Measurements from ENCODE around the gene KCTD2. TPM values are rescaled to one million over a fixed set of nuclear protein-coding genes. Genes with fewer than 3 reads are reported as not detected.

The KCTD2 gene
- total and polyA plus RNA-seq, 9 of the 15 experiments (the other 6 are each of a cell fraction or from before 2014, with no cell fraction given): 1.7 to 32.9 (median 15.8) TPM

GRCh38 chr17:75096082-75096625, 49.1 kb downstream of the KCTD2 start (continued):
- TF ChIP-seq THAP12 (CRISPR knock-in tag; IDR thresholded peaks at IDR 0.05): no peak
- TF ChIP-seq EGR1 (conservative IDR thresholded peaks at IDR 0.05): peak; percentile 70
- no peak for TF ChIP-seq ZNF224 (CRISPR knock-in tag; IDR thresholded peaks at IDR 0.05)
- TF ChIP-seq CREB5 (CRISPR knock-in tag; IDR thresholded peaks at IDR 0.05): no peak
- peak; percentile 31 to 60 for TF ChIP-seq E2F6 (IDR thresholded peaks at IDR 0.05; ENCODE audit: borderline replicate concordance in 1 of 2, extremely low read depth in 1 of 2, insufficient read depth in 1 of 2, insufficient read length in 1 of 2, low read depth in 1 of 2, low read length in 1 of 2, poor library complexity in 1 of 2, severe bottlenecking in 1 of 2)
- no peak for TF ChIP-seq ZBTB26 (CRISPR knock-in tag; IDR thresholded peaks at IDR 0.05)
- TF ChIP-seq, protein P1, sequence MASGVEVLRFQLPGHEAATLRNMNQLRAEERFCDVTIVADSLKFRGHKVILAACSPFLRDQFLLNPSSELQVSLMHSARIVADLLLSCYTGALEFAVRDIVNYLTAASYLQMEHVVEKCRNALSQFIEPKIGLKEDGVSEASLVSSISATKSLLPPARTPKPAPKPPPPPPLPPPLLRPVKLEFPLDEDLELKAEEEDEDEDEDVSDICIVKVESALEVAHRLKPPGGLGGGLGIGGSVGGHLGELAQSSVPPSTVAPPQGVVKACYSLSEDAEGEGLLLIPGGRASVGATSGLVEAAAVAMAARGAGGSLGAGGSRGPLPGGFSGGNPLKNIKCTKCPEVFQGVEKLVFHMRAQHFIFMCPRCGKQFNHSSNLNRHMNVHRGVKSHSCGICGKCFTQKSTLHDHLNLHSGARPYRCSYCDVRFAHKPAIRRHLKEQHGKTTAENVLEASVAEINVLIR (CRISPR knock-in tag; IDR thresholded peaks at IDR 0.05): no peak
- TF ChIP-seq NFXL1 (CRISPR knock-in tag; IDR thresholded peaks at IDR 0.05): no peak
- TF ChIP-seq ARID4B (CRISPR knock-in tag; IDR thresholded peaks at IDR 0.05): no peak
- TF ChIP-seq HMG20A (CRISPR knock-in tag; conservative IDR thresholded peaks at IDR 0.05): no peak
- 0 out of 2 replicates have a peak, but pooled peaks have one; percentile 42 for TF ChIP-seq SUPT5H (IDR thresholded peaks at IDR 0.05)
- no peak for TF ChIP-seq CSDE1 (IDR thresholded peaks at IDR 0.05)
- TF ChIP-seq CEBPG (CRISPR knock-in tag; IDR thresholded peaks at IDR 0.05): no peak
- TF ChIP-seq CEBPG (tag; conservative IDR thresholded peaks at IDR 0.05 in 1 of 2, IDR thresholded peaks at IDR 0.05 in 1 of 2): no peak
- no peak for TF ChIP-seq DDX20 (tag; IDR thresholded peaks at IDR 0.05; ENCODE audit: low read depth)
- TF ChIP-seq PTRF (tag; IDR thresholded peaks at IDR 0.05): no peak
